ENCODE data around the gene TRMT11. TPM values are rescaled to one million over a fixed set of nuclear protein-coding genes. Genes with fewer than 3 reads are reported as not detected.

Gene TRMT11
- total and polyA plus RNA-seq, 2 experiments from 2014 or later: 21.0 to 24.2 TPM

GRCh38 chr6:126030045-126030444 is 43.7 kb downstream of the TRMT11 start:
- Histone ChIP-seq H3K27me3 (replicated peaks; ENCODE audit: insufficient read depth) (no peaks in the 10 kb centered on the region), H3K36me3 (ENCODE audit: low read depth) (peaks cover 7% of the 10 kb centered on the region), H3K4me3 (no peak overlapping the region), H4K20me1 (ENCODE audit: insufficient read depth) (no peaks in the 10 kb centered on the region), H3K4me2 (ENCODE audit: unreplicated experiment) (no peak overlapping the region), H3F3A (ENCODE audit: insufficient read depth) (peaks cover 8% of the 10 kb centered on the region; the same call in 1 of the 2 replicates), H3K27ac (no peak overlapping the region), H3K9me3 (ENCODE audit: low read depth) (no peaks in the 10 kb centered on the region), H3K4me1 (ENCODE audit: insufficient read depth) (peaks cover 11% of the 10 kb centered on the region), H3K9me2 (ENCODE audit: insufficient read depth) (no peaks in the 10 kb centered on the region), H3K9ac (no peak overlapping the region), H3K79me2 (ENCODE audit: insufficient read depth) (no peaks in the 10 kb centered on the region), H2AFZ (no peak overlapping the region)
- no peak for DNase-seq
- in situ Hi-C loops (cut with MboI): loop anchor here (25.0 kb wide), 2 partner anchors 632 to 1082 kb away; partner anchors contain the start of gene RSPO3
- WGBS, 2 experiments (ENCODE audit: low coverage in 1 of 2, low lambda C conversion rate in 2 of 2, missing lambda C conversion rate in 2 of 2): 98 to 100% methylated on average over 2 of the region's 2 CpGs
- TF ChIP-seq EZH2phosphoT487 (IDR thresholded peaks at IDR 0.05; ENCODE audit: insufficient read depth, low read depth) (no peak), EZH2 (IDR thresholded peaks at IDR 0.05; ENCODE audit: insufficient read depth, poor library complexity, severe bottlenecking) (no peak)

GRCh38 chr6:126033696-126034095 is 47.4 kb downstream of the TRMT11 start:
- Histone ChIP-seq H3K9ac (no peak overlapping the region), H2AFZ (no peak overlapping the region), H3K4me3 (no peak overlapping the region), H3K27me3 (replicated peaks; ENCODE audit: insufficient read depth) (no peaks in the 10 kb centered on the region), H3K9me2 (ENCODE audit: insufficient read depth) (no peaks in the 10 kb centered on the region), H3K4me1 (ENCODE audit: insufficient read depth) (peaks cover 7% of the 10 kb centered on the region), H3F3A (ENCODE audit: insufficient read depth) (peaks cover 13% of the 10 kb centered on the region; the same call in 1 of the 2 replicates), H3K27ac (no peak overlapping the region), H4K20me1 (ENCODE audit: insufficient read depth) (no peaks in the 10 kb centered on the region), H3K9me3 (ENCODE audit: low read depth) (no peaks in the 10 kb centered on the region), H3K79me2 (ENCODE audit: insufficient read depth) (no peaks in the 10 kb centered on the region), H3K4me2 (ENCODE audit: unreplicated experiment) (no peak overlapping the region), H3K36me3 (ENCODE audit: low read depth) (peaks cover 12% of the 10 kb centered on the region)
- TF ChIP-seq EZH2 (IDR thresholded peaks at IDR 0.05; ENCODE audit: insufficient read depth, poor library complexity, severe bottlenecking): no peak
- TF ChIP-seq EZH2phosphoT487 (IDR thresholded peaks at IDR 0.05; ENCODE audit: insufficient read depth, low read depth): no peak
- 6 to 9% methylated on average over 3 of the region's 3 CpGs for WGBS, 2 experiments (ENCODE audit: low coverage in 1 of 2, low lambda C conversion rate in 2 of 2, missing lambda C conversion rate in 2 of 2)
- in situ Hi-C loops (cut with MboI): loop anchor here (25.0 kb wide), 2 partner anchors 629 to 1079 kb away; partner anchors contain the start of gene RSPO3
- peak; percentile 89 for DNase-seq

GRCh38 chr6:126034656-126035055 is 48.3 kb downstream of the TRMT11 start:
- H3K27me3 ChIP-seq (replicated peaks; ENCODE audit: insufficient read depth): no peaks in the 10 kb centered on the region
- no peak overlapping the region for H3K9ac ChIP-seq
- no peak overlapping the region for H3K4me3 ChIP-seq
- peaks cover 5% of the 10 kb centered on the region; the same call in 1 of the 2 replicates for H3K36me3 ChIP-seq (ENCODE audit: low read depth)
- H2AFZ ChIP-seq: no peak overlapping the region
- no peaks in the 10 kb centered on the region for H3K9me3 ChIP-seq (ENCODE audit: low read depth)
- no peaks in the 10 kb centered on the region for H4K20me1 ChIP-seq (ENCODE audit: insufficient read depth)
- no peak for TF ChIP-seq EZH2 (IDR thresholded peaks at IDR 0.05; ENCODE audit: insufficient read depth, poor library complexity, severe bottlenecking)
- TF ChIP-seq EZH2phosphoT487 (IDR thresholded peaks at IDR 0.05; ENCODE audit: insufficient read depth, low read depth): no peak
- in situ Hi-C loops (cut with MboI): loop anchor here (25.0 kb wide), 2 partner anchors 628 to 1078 kb away; partner anchors contain the start of gene RSPO3
- 95 to 98% methylated on average over 6 of the region's 6 CpGs for WGBS, 2 experiments (ENCODE audit: low coverage in 1 of 2, low lambda C conversion rate in 2 of 2, missing lambda C conversion rate in 2 of 2)
- no peaks in the 10 kb centered on the region for H3K9me2 ChIP-seq (ENCODE audit: insufficient read depth)
- H3K4me2 ChIP-seq (ENCODE audit: unreplicated experiment): no peak overlapping the region
- H3K27ac ChIP-seq: no peak overlapping the region
- DNase-seq: no peak
- H3K79me2 ChIP-seq (ENCODE audit: insufficient read depth): no peaks in the 10 kb centered on the region
- H3K4me1 ChIP-seq (ENCODE audit: insufficient read depth): peaks cover 17% of the 10 kb centered on the region
- peaks cover 22% of the 10 kb centered on the region; the same call in 1 of the 2 replicates for H3F3A ChIP-seq (ENCODE audit: insufficient read depth)

GRCh38 chr6:126035764-126036163 is 49.4 kb downstream of the TRMT11 start:
- H3K9me3 ChIP-seq (ENCODE audit: low read depth): no peaks in the 10 kb centered on the region
- H2AFZ ChIP-seq: no peak overlapping the region
- peaks cover 33% of the 10 kb centered on the region for H3F3A ChIP-seq (ENCODE audit: insufficient read depth)
- no peaks in the 10 kb centered on the region for H4K20me1 ChIP-seq (ENCODE audit: insufficient read depth)
- no peak overlapping the region for H3K4me2 ChIP-seq (ENCODE audit: unreplicated experiment)
- no peak overlapping the region for H3K9ac ChIP-seq
- no peak overlapping the region for H3K27ac ChIP-seq
- no peak for DNase-seq
- H3K4me1 ChIP-seq (ENCODE audit: insufficient read depth): peaks cover 28% of the 10 kb centered on the region
- H3K4me3 ChIP-seq: no peak overlapping the region
- H3K9me2 ChIP-seq (ENCODE audit: insufficient read depth): no peaks in the 10 kb centered on the region
- in situ Hi-C loops (cut with MboI): loop anchor here (25.0 kb wide), 2 partner anchors 627 to 1077 kb away; partner anchors contain the start of gene RSPO3
- WGBS, 2 experiments (ENCODE audit: low coverage in 1 of 2, low lambda C conversion rate in 2 of 2, missing lambda C conversion rate in 2 of 2): 94 to 95% methylated on average over 2 of the region's 2 CpGs
- peaks cover 5% of the 10 kb centered on the region; the same call in 1 of the 2 replicates for H3K36me3 ChIP-seq (ENCODE audit: low read depth)
- TF ChIP-seq EZH2 (IDR thresholded peaks at IDR 0.05; ENCODE audit: insufficient read depth, poor library complexity, severe bottlenecking) (no peak), EZH2phosphoT487 (IDR thresholded peaks at IDR 0.05; ENCODE audit: insufficient read depth, low read depth) (no peak)
- no peaks in the 10 kb centered on the region for H3K79me2 ChIP-seq (ENCODE audit: insufficient read depth)
- no peaks in the 10 kb centered on the region for H3K27me3 ChIP-seq (replicated peaks; ENCODE audit: insufficient read depth)
